ENCODE measurements around the gene TMED10.

- TF ChIP-seq RAD21 (CRISPR knock-in tag; IDR thresholded peaks at IDR 0.05) (no peak), ZNF766 (CRISPR knock-in tag; IDR thresholded peaks at IDR 0.05; ENCODE audit: borderline replicate concordance) (no peak), EZH2 (conservative IDR thresholded peaks at IDR 0.05; ENCODE audit: low read depth, low read length) (no peak)
Observed at GRCh38 chr14:75088153-75088552, 88.3 kb downstream of the TMED10 start.
